ENCODE results near the gene ACBD6.

The ACBD6 gene

GRCh38 chr1:180519846-180520245 is 17.5 kb upstream of the ACBD6 start:
- Histone ChIP-seq H2AFZ (ENCODE audit: low read depth, low read length) (no peak overlapping the region), H3K4me3 (ENCODE audit: low read length) (no peak overlapping the region), H3K27me3 (ENCODE audit: insufficient read depth, low read length) (no peaks in the 10 kb centered on the region), H3K4me1 (ENCODE audit: insufficient read depth, low read length) (peaks cover 10% of the 10 kb centered on the region), H3K36me3 (ENCODE audit: insufficient read depth, low read length) (no peaks in the 10 kb centered on the region), H3K9me3 (ENCODE audit: low read length) (no peaks in the 10 kb centered on the region)

- no peak overlapping the region for H3K4me3 ChIP-seq (ENCODE audit: low read length)
- H3K36me3 ChIP-seq (ENCODE audit: insufficient read depth, low read length): no peaks in the 10 kb centered on the region
- H3K4me1 ChIP-seq (ENCODE audit: insufficient read depth, low read length): peaks cover 10% of the 10 kb centered on the region
- peak overlapping the region; percentile 62 for H2AFZ ChIP-seq (ENCODE audit: low read depth, low read length)
- no peaks in the 10 kb centered on the region for H3K9me3 ChIP-seq (ENCODE audit: low read length)
- H3K27me3 ChIP-seq (ENCODE audit: insufficient read depth, low read length): no peaks in the 10 kb centered on the region
Measured at GRCh38 chr1:180515857-180516388, 13.5 kb upstream of the ACBD6 start.

DNA sequence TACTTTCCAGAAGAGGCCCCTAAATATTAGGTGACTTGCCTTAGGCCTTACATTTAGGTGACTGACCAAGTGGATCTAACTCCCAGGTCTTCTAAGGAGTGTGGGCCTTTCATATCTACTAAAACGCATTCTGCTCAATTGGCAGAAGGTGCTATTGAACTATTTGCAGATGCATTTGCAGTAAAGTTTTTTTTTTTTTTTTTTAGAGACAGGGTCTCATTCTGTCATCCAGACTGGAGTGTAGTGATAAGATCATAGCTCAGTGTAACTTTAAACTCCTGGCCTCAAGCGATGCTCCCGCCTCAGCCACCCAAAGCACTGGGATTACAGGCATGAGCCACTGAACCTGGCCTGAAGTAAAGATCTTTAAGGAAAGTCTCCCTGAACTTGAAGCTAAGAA is 13.0 kb upstream of the ACBD6 start:
- no peak overlapping the region for H3K4me3 ChIP-seq (ENCODE audit: low read length)
- H3K4me1 ChIP-seq (ENCODE audit: insufficient read depth, low read length): peaks cover 10% of the 10 kb centered on the region
- peak overlapping the region; percentile 62 for H2AFZ ChIP-seq (ENCODE audit: low read depth, low read length)
- H3K9me3 ChIP-seq (ENCODE audit: low read length): no peaks in the 10 kb centered on the region
- H3K36me3 ChIP-seq (ENCODE audit: insufficient read depth, low read length): no peaks in the 10 kb centered on the region
- no peaks in the 10 kb centered on the region for H3K27me3 ChIP-seq (ENCODE audit: insufficient read depth, low read length)

- no peaks in the 10 kb centered on the region for H3K36me3 ChIP-seq (ENCODE audit: insufficient read depth, low read length)
- no peaks in the 10 kb centered on the region for H3K9me3 ChIP-seq (ENCODE audit: low read length)
- no peak overlapping the region for H3K4me3 ChIP-seq (ENCODE audit: low read length)
- no peak overlapping the region for H2AFZ ChIP-seq (ENCODE audit: low read depth, low read length)
- no peaks in the 10 kb centered on the region for H3K27me3 ChIP-seq (ENCODE audit: insufficient read depth, low read length)
- peaks cover 10% of the 10 kb centered on the region for H3K4me1 ChIP-seq (ENCODE audit: insufficient read depth, low read length)
Measured at GRCh38 chr1:180513531-180513930, 11.2 kb upstream of the ACBD6 start.

DNA sequence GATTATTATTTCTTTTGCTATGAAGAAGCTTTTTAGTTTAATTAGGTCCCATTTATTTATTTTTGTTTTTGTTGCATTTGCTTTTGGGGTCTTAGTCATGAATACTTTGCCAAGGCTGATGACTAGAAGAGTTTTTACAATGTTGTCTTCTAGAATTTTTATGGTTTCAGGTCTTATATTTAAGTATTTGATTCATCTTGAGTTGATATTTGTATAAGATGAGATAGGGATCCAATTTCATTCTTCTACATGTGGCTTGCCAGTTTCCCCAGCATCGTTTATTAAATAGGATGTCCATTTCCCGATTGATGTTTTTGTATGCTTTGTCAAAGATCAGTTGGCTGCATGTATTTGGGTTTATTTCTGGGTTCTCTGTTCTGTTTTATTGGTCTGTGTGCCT is 8.5 kb upstream of the ACBD6 start:
- H2AFZ ChIP-seq (ENCODE audit: low read depth, low read length): no peak overlapping the region
- no peaks in the 10 kb centered on the region for H3K27me3 ChIP-seq (ENCODE audit: insufficient read depth, low read length)
- no peaks in the 10 kb centered on the region for H3K9me3 ChIP-seq (ENCODE audit: low read length)
- H3K4me1 ChIP-seq (ENCODE audit: insufficient read depth, low read length): peaks cover 4% of the 10 kb centered on the region
- no peaks in the 10 kb centered on the region for H3K36me3 ChIP-seq (ENCODE audit: insufficient read depth, low read length)
- H3K4me3 ChIP-seq (ENCODE audit: low read length): no peak overlapping the region

GRCh38 chr1:180508725-180509097 is 6.3 kb upstream of the ACBD6 start:
- H2AFZ ChIP-seq (ENCODE audit: low read depth, low read length): no peak overlapping the region
- no peaks in the 10 kb centered on the region for H3K36me3 ChIP-seq (ENCODE audit: insufficient read depth, low read length)
- H3K4me1 ChIP-seq (ENCODE audit: insufficient read depth, low read length): no peaks in the 10 kb centered on the region
- no peaks in the 10 kb centered on the region for H3K27me3 ChIP-seq (ENCODE audit: insufficient read depth, low read length)
- no peaks in the 10 kb centered on the region for H3K9me3 ChIP-seq (ENCODE audit: low read length)
- no peak overlapping the region for H3K4me3 ChIP-seq (ENCODE audit: low read length)

DNA sequence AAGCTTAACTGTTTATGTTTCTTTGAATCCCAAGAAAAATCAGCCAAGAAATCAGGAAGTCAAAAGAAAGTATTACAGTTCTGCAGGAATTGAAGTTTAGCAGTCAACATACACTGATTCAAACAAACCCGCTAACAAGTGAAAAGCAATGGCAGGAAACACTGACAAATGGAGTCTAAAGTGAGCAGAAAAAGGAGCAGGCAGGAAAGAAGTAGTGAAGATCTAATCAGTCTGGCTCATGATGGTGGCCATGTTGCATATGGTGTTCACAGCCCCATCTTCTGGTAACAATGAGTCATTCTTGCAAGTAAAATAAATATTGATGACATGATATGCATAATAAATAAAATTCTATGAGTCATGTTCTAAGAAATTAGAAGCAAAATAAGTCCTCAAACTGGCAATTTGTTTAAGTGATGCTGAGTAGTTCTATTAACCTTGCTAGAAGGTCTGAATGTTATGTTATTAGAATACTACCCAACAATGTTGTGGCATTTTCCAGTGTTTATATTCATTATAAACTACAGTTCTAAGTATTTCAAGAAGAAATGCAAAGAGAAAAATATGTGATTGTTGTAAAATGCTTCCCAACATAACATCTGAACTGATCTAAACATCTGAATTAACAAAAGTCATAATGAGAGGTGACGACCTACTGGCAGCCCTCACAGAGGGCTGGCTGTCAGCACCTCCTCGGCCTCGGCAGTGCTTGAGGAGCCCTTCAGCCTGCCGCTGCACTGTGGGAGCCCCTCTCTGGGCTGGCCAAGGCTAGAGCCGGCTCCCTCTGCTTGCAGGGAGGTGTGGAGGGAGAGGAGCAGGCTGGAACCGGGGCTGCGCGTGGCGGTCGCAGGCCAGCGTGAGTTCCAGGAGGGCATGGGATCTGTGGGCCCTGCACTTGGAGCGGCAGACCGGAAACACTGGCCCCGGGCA is 5.7 kb upstream of the ACBD6 start:
- Histone ChIP-seq H3K27me3 (ENCODE audit: insufficient read depth, low read length) (no peaks in the 10 kb centered on the region), H3K4me1 (ENCODE audit: insufficient read depth, low read length) (no peaks in the 10 kb centered on the region), H3K9me3 (ENCODE audit: low read length) (no peaks in the 10 kb centered on the region), H2AFZ (ENCODE audit: low read depth, low read length) (no peak overlapping the region), H3K4me3 (ENCODE audit: low read length) (no peak overlapping the region), H3K36me3 (ENCODE audit: insufficient read depth, low read length) (no peaks in the 10 kb centered on the region)

GRCh38 chr1:180505732-180506335 is 3.5 kb upstream of the ACBD6 start:
- no peak overlapping the region for H3K4me3 ChIP-seq (ENCODE audit: low read length)
- H2AFZ ChIP-seq (ENCODE audit: low read depth, low read length): no peak overlapping the region
- peaks cover 7% of the 10 kb centered on the region for H3K4me1 ChIP-seq (ENCODE audit: insufficient read depth, low read length)
- H3K9me3 ChIP-seq (ENCODE audit: low read length): no peaks in the 10 kb centered on the region
- no peaks in the 10 kb centered on the region for H3K27me3 ChIP-seq (ENCODE audit: insufficient read depth, low read length)
- no peaks in the 10 kb centered on the region for H3K36me3 ChIP-seq (ENCODE audit: insufficient read depth, low read length)

DNA sequence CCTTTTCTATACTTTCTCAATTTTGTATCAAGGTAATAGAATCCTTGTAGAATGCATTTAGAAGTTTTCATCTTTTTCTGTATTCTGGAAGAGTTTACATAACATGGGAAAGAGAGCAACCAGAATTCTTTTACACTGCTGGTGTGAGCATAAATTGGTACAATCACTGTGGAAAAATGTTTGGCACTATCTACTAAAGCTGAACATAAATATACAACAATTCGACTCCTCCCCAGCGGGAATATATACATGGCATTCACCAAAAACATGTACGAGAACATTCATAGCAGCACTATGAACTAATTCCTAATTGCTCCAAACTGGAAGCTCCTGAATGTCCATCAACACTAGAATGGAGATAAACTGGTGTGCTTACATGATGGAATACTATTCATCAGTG is 1.8 kb upstream of the ACBD6 start:
- no peak overlapping the region for H2AFZ ChIP-seq (ENCODE audit: low read depth, low read length)
- no peak overlapping the region for H3K4me3 ChIP-seq (ENCODE audit: low read length)
- no peaks in the 10 kb centered on the region for H3K27me3 ChIP-seq (ENCODE audit: insufficient read depth, low read length)
- no peaks in the 10 kb centered on the region for H3K36me3 ChIP-seq (ENCODE audit: insufficient read depth, low read length)
- peaks cover 13% of the 10 kb centered on the region for H3K4me1 ChIP-seq (ENCODE audit: insufficient read depth, low read length)
- H3K9me3 ChIP-seq (ENCODE audit: low read length): no peaks in the 10 kb centered on the region

- no peaks in the 10 kb centered on the region for H3K27me3 ChIP-seq (ENCODE audit: insufficient read depth, low read length)
- H3K4me3 ChIP-seq (ENCODE audit: low read length): peak overlapping the region; percentile 83
- peaks cover 13% of the 10 kb centered on the region for H3K4me1 ChIP-seq (ENCODE audit: insufficient read depth, low read length)
- no peaks in the 10 kb centered on the region for H3K9me3 ChIP-seq (ENCODE audit: low read length)
- H3K36me3 ChIP-seq (ENCODE audit: insufficient read depth, low read length): peaks cover 3% of the 10 kb centered on the region
- peak overlapping the region; percentile 74 for H2AFZ ChIP-seq (ENCODE audit: low read depth, low read length)
Measured at GRCh38 chr1:180503280-180503862, 994 bp upstream of the ACBD6 start.

DNA sequence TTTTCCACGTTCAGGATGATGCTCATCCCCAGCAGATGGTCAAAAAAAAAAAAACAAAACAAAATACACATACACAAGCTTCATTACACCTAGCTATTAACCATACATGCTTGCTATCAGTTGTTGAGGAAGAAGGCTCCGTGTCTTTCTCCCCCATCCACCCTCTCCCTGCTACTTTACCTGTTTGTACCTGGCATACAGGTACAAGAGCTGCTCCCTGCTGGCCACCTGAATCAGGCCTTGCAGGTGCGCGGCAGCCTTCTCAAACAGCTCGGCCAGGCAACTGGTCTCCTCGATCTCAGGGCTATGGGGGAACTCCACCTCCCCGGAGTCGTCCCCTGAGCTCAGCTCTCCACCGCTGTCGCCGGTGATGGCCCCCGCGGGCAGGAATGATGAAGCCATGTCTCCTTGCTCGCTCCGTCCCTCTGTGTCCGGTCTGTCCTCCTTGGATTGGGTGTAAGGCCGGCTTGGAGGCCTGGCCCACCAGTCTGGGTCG is 464 bp downstream of the ACBD6 start:
- Histone ChIP-seq H2AFZ (ENCODE audit: low read depth, low read length) (peak overlapping the region; percentile 74), H3K36me3 (ENCODE audit: insufficient read depth, low read length) (peaks cover 14% of the 10 kb centered on the region), H3K27me3 (ENCODE audit: insufficient read depth, low read length) (no peaks in the 10 kb centered on the region), H3K9me3 (ENCODE audit: low read length) (no peaks in the 10 kb centered on the region), H3K4me1 (ENCODE audit: insufficient read depth, low read length) (peaks cover 13% of the 10 kb centered on the region), H3K4me3 (ENCODE audit: low read length) (peak overlapping the region; percentile 83)

DNA sequence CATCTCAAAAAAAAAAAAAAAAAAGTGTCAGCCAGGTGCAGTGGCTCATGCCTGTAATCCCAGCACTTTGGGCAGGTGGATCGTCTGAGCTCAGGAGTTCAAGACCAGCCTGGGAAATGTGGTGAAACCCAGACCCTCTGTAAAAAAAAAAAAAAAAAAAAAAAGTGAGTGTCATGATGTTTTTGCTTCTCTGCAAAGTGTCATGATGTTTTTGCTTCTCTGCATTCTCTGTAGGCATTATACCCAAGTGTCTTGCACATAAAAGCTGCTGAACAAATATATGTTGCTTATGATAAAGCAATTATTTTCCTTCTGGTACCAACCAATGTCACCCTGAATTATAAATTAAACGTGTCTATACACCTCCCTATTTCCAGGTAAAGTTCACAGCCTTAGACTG is 1.7 kb downstream of the ACBD6 start:
- Histone ChIP-seq H3K27me3 (ENCODE audit: insufficient read depth, low read length) (no peaks in the 10 kb centered on the region), H3K4me3 (ENCODE audit: low read length) (peak overlapping the region; percentile 83), H3K9me3 (ENCODE audit: low read length) (no peaks in the 10 kb centered on the region), H3K36me3 (ENCODE audit: insufficient read depth, low read length) (peaks cover 23% of the 10 kb centered on the region), H2AFZ (ENCODE audit: low read depth, low read length) (no peak overlapping the region), H3K4me1 (ENCODE audit: insufficient read depth, low read length) (peaks cover 13% of the 10 kb centered on the region)

DNA sequence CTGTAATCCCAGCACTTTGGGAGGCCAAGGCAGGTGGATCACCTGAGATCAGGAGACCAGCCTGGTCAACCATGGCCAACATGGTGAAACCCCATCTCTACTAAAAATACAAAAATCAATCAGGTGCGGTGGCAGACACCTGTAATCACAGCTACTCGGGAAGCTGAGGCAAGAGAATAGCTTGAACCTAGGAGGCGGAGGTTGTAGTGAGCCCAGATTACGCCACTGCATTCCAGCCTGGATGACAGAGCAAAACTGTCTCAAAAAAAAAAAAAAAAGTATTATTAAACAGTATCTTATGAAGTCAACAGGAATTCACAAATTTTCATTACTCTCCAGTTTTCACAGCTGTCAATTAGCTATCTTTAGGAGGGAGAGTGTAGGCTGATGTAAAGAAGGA is 3.8 kb downstream of the ACBD6 start:
- Histone ChIP-seq H3K9me3 (ENCODE audit: low read length) (no peaks in the 10 kb centered on the region), H3K36me3 (ENCODE audit: insufficient read depth, low read length) (peaks cover 38% of the 10 kb centered on the region), H2AFZ (ENCODE audit: low read depth, low read length) (no peak overlapping the region), H3K4me3 (ENCODE audit: low read length) (no peak overlapping the region), H3K27me3 (ENCODE audit: insufficient read depth, low read length) (no peaks in the 10 kb centered on the region), H3K4me1 (ENCODE audit: insufficient read depth, low read length) (peaks cover 13% of the 10 kb centered on the region)
